Panc1 (cell line): Measurements from ENCODE around the gene NADK2. TPM values are rescaled to one million over a fixed set of nuclear protein-coding genes. Genes with fewer than 3 reads are reported as not detected.

Experiments used
- ATAC-seq: fragments of 200-7000 bp; cut with Tn5 transposase; 2 replicates; pipeline ENCODE4 v1.9.1; 2020; ENCODE audit warnings: mild to moderate bottlenecking, moderate library complexity
- BruUV-seq: library from RNA; stranded (reverse); fragments of 400-500 nt; replicated peaks from 2 replicates; lab custom pipeline; 2021; lab: Mats Ljungman, UMichigan
- CTCF ChIA-PET: fragments of 300-600 bp; sonication (Branson Sonifier 250); formaldehyde crosslinking; loops from one replicate; lab custom pipeline; 2022; ENCODE audit warnings: antibody characterized with exemption; lab: Charles Lee
- POLR2A ChIA-PET: fragments of 300-600 bp; sonication (Branson Sonifier 250); formaldehyde crosslinking; loops from one replicate; lab custom pipeline; 2022; ENCODE audit warnings: antibody characterized with exemption; lab: Charles Lee
- DNase-seq: peaks from one replicate; pipeline ENCODE4 v3.0.0-alpha.2; 2010; ENCODE audit warnings: low read depth, low spot score
- H3K27ac ChIP-seq: 2 replicates; pipeline ENCODE4 v1.5.1; 2011; ENCODE audit warnings: mild to moderate bottlenecking, low read length, inconsistent platforms
- H3K27me3 ChIP-seq: fragments of 200-500 bp; sonication (Bioruptor generic); 2 replicates; pipeline ENCODE4 v1.6.0; 2014; ENCODE audit warnings: low read length, inconsistent platforms; ENCODE audit not compliant: control insufficient read depth, insufficient read depth
- H3K36me3 ChIP-seq: fragments of 200-500 bp; sonication (Bioruptor generic); 2 replicates; pipeline ENCODE4 v1.5.1; 2014; ENCODE audit warnings: inconsistent platforms, mild to moderate bottlenecking, low read length, moderate library complexity; ENCODE audit not compliant: control insufficient read depth, insufficient read depth
- H3K4me1 ChIP-seq: 2 replicates; pipeline ENCODE4 v1.5.1; 2011; ENCODE audit warnings: inconsistent platforms, mild to moderate bottlenecking, low read length, moderate library complexity; ENCODE audit not compliant: control insufficient read depth, insufficient read depth
- H3K4me3 ChIP-seq, 2 experiments: 2 replicates each; pipeline ENCODE4 v1.5.1; 2011 to 2012; ENCODE audit warnings: low read depth in 2 of 2, low read length in 2 of 2, mild to moderate bottlenecking in 2 of 2, inconsistent platforms in 1 of 2, moderate library complexity in 1 of 2
- H3K9me3 ChIP-seq: fragments of 200-500 bp; sonication (Bioruptor generic); 2 replicates; pipeline ENCODE4 v1.5.1; 2014; ENCODE audit warnings: low read depth, mild to moderate bottlenecking, inconsistent platforms, low read length, moderate library complexity; ENCODE audit not compliant: control insufficient read depth, insufficient read depth
- POLR2AphosphoS5 ChIP-seq: IDR thresholded peaks from 2 replicates; pipeline ENCODE4 v1.6.1; 2012; ENCODE audit warnings: mild to moderate bottlenecking, low read depth, low read length, moderate library complexity
- REST ChIP-seq, 2 experiments: IDR thresholded peaks; 2 replicates each; pipeline ENCODE4 v1.6.1; 2011 to 2012; ENCODE audit warnings: low read depth in 2 of 2, control low read depth in 1 of 2, low read length in 1 of 2, mild to moderate bottlenecking in 1 of 2, moderate library complexity in 1 of 2; ENCODE audit not compliant: insufficient read depth in 1 of 2
- SIN3A ChIP-seq: IDR thresholded peaks from 2 replicates; pipeline ENCODE4 v1.6.1; 2012; ENCODE audit warnings: low read depth, mild to moderate bottlenecking, low read length, moderate library complexity, borderline replicate concordance; ENCODE audit not compliant: insufficient read depth
- TCF7L2 ChIP-seq: IDR thresholded peaks from 2 replicates; pipeline ENCODE4 v1.6.1; 2011; ENCODE audit warnings: mild to moderate bottlenecking, low read depth, low read length, inconsistent platforms
- in situ Hi-C: cut with HindIII; loops from 2 replicates; pipeline ENCODE4 v1.10.0; 2016; ENCODE audit warnings: low sequenced_read_pairs, low pct_unique_long_range_greater_than_20kb
- intact Hi-C: fragments of 100-400 bp; cut with micrococcal nuclease; formaldehyde crosslinking; loops from one replicate; pipeline ENCODE4 v1.10.0; 2022; ENCODE audit not compliant: unreplicated experiment
- total RNA-seq: library from RNA; stranded (reverse); gene quantifications from one replicate; pipeline ENCODE4 v1.2.1, GENCODE V29; 2021; ENCODE audit not compliant: unreplicated experiment
- TF ChIP-seq, protein P1 (sequence below): fragments of 450-650 bp; IDR thresholded peaks from 2 replicates; pipeline ENCODE4 v1.5.1; 2017; ENCODE audit warnings: mild to moderate bottlenecking

Gene NADK2
- total RNA-seq, 1 experiment from 2014 or later, result 22.5 TPM

DNA sequence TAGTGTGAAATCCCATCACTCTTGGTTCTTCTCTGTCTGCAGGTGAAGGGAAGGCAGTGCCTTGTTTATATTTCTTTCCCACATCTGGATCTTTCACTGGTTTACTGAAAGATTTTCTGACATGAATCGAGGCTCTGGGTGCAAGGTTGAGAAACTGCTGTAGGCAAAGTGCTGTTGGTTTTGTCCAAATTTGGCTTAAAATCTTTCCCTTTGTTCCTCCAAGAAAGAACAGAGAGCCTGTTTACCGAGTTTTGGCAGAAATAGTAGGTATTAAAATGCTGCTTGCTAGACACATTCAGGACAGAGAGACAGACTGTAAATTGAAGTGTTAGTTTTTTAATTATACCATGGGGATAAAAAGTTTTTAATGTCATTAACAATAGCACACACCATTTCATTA, 68.3 kb downstream of the NADK2 start:
- ChIA-PET POLR2A (no interaction called here), CTCF (no interaction called here)
- ATAC-seq (no peak), DNase-seq (no peak)
- Histone ChIP-seq H3K27ac (no peak overlapping the region), H3K36me3 (peaks cover 19% of the 10 kb centered on the region), H3K4me3 (no peak overlapping the region), H3K9me3 (no peaks in the 10 kb centered on the region), H3K4me1 (no peaks in the 10 kb centered on the region), H3K27me3 (no peaks in the 10 kb centered on the region)
- intact Hi-C loops, result loop anchor here (10.0 kb wide), 1 partner anchor 131 kb away; the partner anchor contains the start of gene RANBP3L
- BruUV-seq, result no TSS peak
- TF ChIP-seq, protein P1, sequence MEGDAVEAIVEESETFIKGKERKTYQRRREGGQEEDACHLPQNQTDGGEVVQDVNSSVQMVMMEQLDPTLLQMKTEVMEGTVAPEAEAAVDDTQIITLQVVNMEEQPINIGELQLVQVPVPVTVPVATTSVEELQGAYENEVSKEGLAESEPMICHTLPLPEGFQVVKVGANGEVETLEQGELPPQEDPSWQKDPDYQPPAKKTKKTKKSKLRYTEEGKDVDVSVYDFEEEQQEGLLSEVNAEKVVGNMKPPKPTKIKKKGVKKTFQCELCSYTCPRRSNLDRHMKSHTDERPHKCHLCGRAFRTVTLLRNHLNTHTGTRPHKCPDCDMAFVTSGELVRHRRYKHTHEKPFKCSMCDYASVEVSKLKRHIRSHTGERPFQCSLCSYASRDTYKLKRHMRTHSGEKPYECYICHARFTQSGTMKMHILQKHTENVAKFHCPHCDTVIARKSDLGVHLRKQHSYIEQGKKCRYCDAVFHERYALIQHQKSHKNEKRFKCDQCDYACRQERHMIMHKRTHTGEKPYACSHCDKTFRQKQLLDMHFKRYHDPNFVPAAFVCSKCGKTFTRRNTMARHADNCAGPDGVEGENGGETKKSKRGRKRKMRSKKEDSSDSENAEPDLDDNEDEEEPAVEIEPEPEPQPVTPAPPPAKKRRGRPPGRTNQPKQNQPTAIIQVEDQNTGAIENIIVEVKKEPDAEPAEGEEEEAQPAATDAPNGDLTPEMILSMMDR, result no peak
- TF ChIP-seq TCF7L2 (no peak), REST (IDR thresholded peaks at IDR 0.05; ENCODE audit: insufficient read depth in 1 of 2, low read depth in 2 of 2, low read length in 1 of 2) (no peak), POLR2AphosphoS5 (no peak), SIN3A (no peak)
- in situ Hi-C loops, result no loop called here

- H3K36me3 ChIP-seq, result peaks cover 19% of the 10 kb centered on the region
Observed at GRCh38 chr5:36172599-36172998, 69.1 kb downstream of the NADK2 start.

More at GRCh38 chr5:36172599-36172998, 69.1 kb downstream of the NADK2 start:
- intact Hi-C loops (loop anchor here (10.0 kb wide), 1 partner anchor 132 kb away; the partner anchor contains the start of gene RANBP3L), in situ Hi-C loops (no loop called here)
- no TSS peak for BruUV-seq
- Histone ChIP-seq H3K9me3 (no peaks in the 10 kb centered on the region), H3K4me3 (no peak overlapping the region), H3K27ac (no peak overlapping the region), H3K27me3 (no peaks in the 10 kb centered on the region), H3K4me1 (no peaks in the 10 kb centered on the region)
- no peak for DNase-seq
- TF ChIP-seq POLR2AphosphoS5 (no peak), TCF7L2 (no peak), SIN3A (no peak), REST (IDR thresholded peaks at IDR 0.05; ENCODE audit: insufficient read depth in 1 of 2, low read depth in 2 of 2, low read length in 1 of 2) (no peak)
- TF ChIP-seq, protein P1, result no peak
- CTCF ChIA-PET, result no interaction called here
- ATAC-seq, result no peak
- POLR2A ChIA-PET, result no interaction called here
